GM21423 (cell line): ENCODE measurements around the gene HLA-G.
"Not testable (repeated sequence)": the region's sequence is repeated elsewhere in the genome, so short reads cannot be mapped to it uniquely, and the experiment has no call there.

Experiments
- ATAC-seq: cut with Tn5 transposase; IDR thresholded peaks from one replicate; pipeline ENCODE4 v1.9.1; 2021; ENCODE audit warnings: mild to moderate bottlenecking, moderate library complexity; ENCODE audit not compliant: unreplicated experiment

HLA-G gene

GRCh38 chr6:29827579-29828470 is at the start of gene HLA-G:
Gene HLA-G, plus strand, starts transcription at chr6:29827825. Its CDS starts 20 bp downstream, at chr6:29827845.
- no peak for ATAC-seq

DNA sequence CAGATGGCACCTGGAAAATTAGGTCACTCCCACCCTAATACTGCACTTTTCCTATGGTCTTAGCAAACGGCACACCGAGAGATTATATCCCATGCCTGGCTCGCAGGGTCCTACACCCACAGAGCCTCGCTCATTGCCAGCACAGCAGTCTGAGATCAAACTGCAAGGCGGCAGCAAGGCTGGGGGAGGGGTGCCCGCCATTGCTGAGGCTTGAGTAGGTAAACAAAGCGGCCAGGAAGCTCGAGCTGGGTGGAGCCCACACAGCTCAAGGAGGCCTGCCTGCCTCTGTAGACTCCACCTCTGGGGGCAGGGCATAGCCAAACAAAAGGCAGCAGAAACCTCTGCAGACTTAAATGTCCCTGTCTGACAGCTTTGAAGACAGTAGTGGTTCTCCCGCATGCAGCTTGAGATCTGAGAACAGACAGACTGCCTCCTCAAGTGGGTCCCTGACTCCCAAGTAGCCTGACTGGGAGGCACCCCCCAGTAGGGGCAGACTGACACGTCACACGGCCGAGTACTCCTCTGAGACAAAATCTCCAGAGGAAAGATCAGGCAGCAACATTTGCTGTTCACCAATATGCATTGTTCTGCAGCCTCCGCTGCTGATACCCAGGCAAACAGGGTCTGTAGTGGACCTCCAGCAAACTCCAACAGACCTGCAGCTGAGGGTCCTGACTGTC is 47.5 kb upstream of the HLA-G start:
- not testable (repeated sequence) for ATAC-seq

- no peak for ATAC-seq
These were observed 38.4 kb upstream of the HLA-G start for GRCh38 chr6:29789176-29789575.

DNA sequence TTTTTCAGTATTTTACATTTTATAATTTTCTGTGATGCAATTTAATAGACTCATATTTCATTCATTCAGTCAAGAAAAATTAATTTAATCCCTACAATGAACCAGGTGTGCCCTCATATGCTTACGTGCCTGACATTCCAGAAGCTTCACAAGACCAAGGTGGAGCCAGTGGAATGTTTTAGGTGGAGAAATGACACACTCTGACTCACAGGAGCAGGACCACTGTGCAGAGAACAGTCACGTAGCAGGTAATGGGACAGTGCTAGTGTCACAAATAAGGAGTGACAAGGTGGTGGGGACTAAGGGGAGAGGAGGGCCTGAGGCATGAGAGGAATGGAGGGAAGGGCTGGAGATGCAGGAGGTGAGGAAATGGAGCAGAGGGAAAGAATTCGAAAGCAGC is 37.0 kb upstream of the HLA-G start:
- no peak for ATAC-seq

- no peak for ATAC-seq
These were observed 36.5 kb upstream of the HLA-G start for GRCh38 chr6:29791162-29791561.

DNA sequence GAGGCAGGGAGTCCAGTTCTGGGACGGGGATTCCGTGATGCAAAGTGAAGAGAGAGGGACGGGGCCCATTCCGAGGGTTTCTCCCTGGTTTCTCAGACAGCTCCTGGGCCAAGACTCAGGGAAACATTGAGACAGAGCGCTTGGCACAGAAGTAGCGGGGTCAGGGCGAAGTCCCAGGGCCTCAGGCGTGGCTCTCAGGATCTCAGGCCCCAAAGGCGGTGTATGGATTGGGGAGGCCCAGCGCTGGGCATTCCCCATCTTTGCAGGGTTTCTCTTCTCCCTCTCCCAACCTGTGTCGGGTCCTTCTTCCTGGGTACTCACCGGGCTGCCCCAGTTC is 35.9 kb upstream of the HLA-G start:
- ATAC-seq, result no peak

- ATAC-seq, result no peak
These were observed 35.2 kb upstream of the HLA-G start for GRCh38 chr6:29792123-29793035.

DNA sequence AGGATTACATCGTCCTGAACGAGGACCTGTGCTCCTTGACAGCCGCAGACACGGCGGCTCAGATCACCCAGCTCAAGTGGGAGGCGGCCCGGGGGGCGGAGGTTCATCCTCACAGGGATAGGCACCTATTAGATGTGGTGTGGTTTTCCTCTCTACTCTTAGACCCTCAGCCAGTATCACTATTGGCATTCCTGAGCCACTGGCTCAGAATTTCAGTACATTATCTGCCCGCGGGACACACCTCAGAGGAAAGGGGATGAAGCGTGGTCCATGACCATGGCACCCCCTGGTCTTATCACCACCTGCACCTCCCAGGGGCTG is 34.6 kb upstream of the HLA-G start:
- ATAC-seq, result no peak

DNA sequence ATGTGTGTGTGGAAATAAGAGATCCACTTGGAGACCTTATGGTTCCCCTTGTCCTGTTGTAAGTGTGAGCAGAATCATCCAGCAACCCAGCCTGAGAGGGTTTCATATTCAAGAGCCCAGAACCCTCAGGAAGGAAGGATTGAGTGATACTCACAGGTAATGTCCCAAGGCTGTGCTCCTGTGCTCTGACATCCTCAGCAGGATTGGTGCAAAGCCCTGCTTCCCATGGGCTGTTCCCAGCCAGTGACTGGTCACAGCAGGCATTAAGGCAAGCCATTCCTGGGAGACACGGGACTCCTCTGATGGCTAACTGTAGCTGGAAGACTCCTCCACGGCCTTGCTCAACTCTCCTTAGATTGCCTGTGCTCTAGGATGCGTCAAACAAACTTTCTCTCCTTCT is 33.8 kb upstream of the HLA-G start:
- no peak for ATAC-seq

DNA sequence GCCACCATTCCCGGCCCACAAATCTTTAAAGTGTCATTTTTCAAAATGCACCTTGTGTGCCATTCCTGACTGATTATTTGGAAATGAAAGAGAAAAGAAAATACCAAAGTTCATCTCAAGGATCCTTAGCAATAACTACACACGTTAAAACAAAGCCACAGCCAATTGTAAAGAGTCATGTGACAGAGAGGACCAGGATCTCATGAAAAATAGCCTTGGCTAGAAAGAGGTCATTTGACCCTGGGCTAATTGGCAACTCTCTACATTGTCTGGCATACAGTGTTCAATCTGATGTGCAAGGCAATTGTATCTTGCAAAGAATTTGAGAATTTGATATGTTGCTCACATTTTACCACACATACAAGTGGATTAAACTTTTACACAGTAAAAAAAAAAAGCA is 31.6 kb upstream of the HLA-G start:
- ATAC-seq, result no peak

- ATAC-seq, result no peak
These were observed 30.5 kb upstream of the HLA-G start for GRCh38 chr6:29797135-29797534.

- ATAC-seq, result no peak
These were observed 29.7 kb upstream of the HLA-G start for GRCh38 chr6:29797966-29798365.

- no peak for ATAC-seq
These were observed 27.4 kb upstream of the HLA-G start for GRCh38 chr6:29800254-29800653.

- ATAC-seq, result no peak
These were observed 21.2 kb upstream of the HLA-G start for GRCh38 chr6:29806387-29806786.

DNA sequence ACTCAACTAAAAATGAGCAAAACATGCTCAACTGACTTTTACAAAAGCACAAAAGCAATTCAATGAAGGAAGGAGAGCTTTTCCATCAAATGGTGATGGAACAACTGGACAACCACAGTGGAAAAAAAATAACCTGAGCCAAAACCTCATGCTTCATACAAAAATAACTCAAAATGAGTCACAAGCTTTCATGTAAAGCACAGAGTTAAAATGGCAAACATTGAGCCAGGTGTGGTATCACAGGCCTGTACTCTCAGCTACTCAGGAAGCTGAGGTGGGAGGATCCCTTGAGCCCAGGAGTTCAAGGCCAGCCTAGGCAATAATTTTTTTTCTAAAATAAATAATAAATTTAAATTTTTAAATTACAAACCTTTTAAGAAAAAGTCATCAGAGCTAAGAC is 18.4 kb upstream of the HLA-G start:
- ATAC-seq, result no peak

DNA sequence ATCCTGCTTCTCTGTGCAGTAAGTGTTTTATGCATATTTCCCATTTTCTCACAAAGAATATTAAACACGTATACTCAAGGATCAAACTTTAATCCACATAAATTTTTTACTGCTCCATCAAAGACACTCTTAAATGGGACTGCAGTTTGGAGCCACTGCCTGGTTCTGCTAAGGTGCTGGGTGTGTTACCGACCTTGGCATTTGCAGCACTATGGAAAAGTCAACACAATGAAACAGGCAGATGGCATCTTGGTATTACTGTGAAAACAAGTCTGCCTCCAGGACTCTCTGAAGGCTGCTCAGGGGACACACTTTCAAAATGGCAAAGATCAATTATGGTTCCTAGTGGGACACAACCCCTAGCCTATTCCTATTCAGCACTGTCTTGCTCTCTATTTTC is 17.3 kb upstream of the HLA-G start:
- no peak for ATAC-seq

GRCh38 chr6:29811377-29811776 is 16.2 kb upstream of the HLA-G start:
- ATAC-seq, result no peak

GRCh38 chr6:29813066-29813465 is 14.6 kb upstream of the HLA-G start:
- no peak for ATAC-seq

- ATAC-seq, result no peak
These were observed 13.8 kb upstream of the HLA-G start for GRCh38 chr6:29813809-29814208.

DNA sequence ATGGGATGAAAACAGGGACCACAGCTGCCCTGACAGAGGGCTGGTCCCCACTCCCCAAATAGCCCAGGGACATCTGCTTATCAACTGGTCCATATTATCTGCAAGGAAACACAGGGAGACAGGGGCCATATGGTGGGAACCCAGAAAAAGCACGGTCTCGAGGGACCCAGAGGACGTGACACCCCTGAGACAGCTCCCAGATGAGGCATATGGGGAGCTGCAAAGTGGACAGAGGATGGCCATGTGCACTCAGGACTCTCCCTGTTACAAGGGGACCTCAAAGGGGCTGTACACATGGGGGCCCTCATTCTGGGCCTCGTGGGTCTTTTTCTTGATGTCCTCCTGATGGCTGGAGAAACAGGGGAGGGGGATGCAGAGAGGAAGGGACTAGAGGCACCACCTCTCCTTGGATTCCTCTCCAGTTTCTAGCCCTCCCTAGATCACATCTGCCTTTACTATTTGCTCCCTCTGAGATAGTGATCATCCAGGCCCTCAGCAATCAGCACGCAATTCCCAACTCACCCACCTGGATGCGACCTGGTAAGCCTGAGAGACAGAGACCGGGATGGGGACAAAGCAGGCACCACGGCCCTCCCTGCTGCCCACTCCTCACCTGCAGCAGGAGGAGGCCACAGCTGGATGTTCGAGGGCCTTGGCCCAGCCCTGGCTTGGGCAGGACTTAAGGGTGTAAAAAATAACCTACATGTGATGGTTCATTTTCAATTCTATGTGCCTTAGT is 13.1 kb upstream of the HLA-G start:
- ATAC-seq, result no peak
